ENCODE data around the gene MMP1.

Gene MMP1

DNA sequence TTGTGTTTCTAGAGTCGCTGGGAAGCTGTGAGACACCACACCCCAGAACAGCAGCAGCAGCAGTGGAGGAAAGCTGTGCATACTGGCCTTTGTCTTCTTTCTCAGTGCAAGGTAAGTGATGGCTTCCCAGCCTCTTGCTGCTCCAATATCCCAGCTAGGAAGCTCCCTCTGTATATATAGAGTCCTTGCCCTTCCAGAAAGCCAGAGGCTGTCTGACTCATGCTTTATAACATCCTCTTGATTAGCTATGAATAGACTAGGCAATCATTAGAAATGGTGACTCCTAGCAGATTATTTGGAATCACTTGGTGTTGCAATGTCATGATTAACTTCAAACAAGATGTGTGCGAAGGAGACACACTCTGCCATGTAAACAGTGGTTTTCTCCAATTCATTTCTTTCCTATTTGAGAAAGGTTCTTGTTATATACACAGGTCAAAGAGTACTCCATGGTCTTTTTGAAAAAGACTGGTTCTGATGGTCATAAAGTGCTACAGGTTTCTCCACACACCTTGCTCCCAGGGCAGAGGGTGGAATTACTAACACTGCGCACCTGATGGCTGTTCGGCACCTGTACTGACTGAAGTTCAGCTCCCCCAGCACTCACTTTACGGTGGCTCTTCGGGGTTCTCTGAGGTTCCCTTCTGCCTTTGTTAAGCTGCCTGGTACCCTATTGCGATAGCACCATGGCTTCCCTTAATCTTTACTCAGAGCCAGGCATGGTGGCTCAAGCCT is at the start of gene MMP1:
TSS of gene MMP1 (minus strand) at position 149 of the 735 bp plus-strand sequence. CDS start at position 81, 68 bp downstream.
- DNase-seq (ENCODE audit: low spot score): no peak

DNA sequence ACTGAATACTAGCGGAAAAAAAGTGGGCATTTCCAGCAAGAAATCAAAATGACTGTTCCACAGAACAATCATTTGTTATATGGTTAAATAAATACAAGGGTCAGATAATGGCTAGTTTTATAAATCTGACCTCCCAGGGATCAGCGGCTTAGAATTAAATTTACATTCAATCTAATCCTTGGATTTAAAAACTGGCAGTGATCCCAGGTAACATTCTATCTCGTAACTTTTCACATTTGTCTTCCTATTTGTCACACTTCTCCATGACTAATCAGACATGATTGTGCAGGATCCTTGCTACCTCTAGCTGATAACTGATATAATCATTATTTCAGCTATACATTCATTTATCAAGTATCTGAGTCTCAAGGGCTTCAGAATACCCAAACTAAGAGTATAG is 48.3 kb upstream of the MMP1 start:
- no peak for DNase-seq (ENCODE audit: low spot score)

DNA sequence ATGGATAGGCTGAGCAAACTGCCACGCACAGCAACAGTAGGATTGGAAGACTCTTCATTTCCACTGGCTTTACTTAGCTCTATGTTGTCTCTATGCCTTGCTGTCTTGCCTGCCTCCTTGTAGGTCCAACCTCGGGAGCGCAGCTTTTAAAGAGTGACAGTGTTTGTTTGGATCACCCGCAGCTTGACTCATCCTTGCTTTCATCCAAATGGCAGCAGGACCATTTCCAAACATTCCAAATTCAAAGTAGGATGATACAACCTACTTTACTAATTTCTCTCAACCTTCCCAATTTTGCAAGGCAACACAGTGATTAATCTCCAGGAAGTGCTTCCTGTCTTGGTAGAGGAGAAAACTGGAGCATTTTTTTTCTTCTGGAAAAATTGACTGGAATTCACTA is 45.5 kb upstream of the MMP1 start, which contains the start of gene MMP3:
TSS of gene MMP3 (minus strand) at position 121 of the 400 bp plus-strand sequence. CDS start at position 58, 63 bp downstream.
- DNase-seq (ENCODE audit: low spot score): no peak

DNA sequence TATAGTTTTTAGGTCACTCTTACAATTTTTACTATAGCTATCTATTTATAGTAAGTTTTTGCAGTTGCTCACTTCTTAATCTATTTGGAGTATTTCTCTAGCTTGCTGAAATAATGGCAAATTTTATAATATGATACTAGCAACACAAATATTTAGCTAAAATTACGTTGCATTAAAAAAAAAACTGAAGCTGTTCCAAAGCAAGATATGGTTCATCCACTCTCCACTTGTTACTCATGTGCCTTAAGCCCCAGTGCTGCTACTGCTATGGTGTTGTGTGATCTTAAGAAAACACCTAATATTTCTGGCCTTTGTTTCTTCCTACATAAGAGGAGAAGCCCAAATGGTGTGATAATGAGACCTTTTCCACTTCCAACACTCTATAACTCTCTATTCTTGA is 45.0 kb upstream of the MMP1 start:
- DNase-seq (ENCODE audit: low spot score): no peak

DNA sequence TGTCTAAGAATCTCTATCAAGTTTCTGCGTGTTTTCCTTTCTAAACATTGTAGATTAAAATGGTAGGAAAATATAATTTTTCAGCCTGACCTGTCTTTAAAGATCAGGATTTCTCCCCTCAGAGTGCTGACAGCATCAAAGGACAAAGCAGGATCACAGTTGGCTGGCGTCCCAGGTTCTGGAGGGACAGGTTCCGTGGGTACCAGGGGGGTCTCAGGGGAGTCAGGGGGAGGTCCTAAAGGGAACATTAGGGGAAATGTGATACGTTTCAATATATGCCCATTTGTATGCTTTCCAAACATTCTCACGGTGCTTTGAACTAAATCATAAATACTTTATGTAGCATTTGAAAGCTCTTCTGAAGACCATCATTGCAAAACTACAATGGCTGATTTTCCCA is 42.1 kb upstream of the MMP1 start:
- no peak for DNase-seq (ENCODE audit: low spot score)

GRCh38 chr11:102837646-102838045 is 39.7 kb upstream of the MMP1 start:
- no peak for DNase-seq (ENCODE audit: low spot score)

GRCh38 chr11:102837156-102837555 is 39.2 kb upstream of the MMP1 start:
- DNase-seq (ENCODE audit: low spot score): no peak

- DNase-seq (ENCODE audit: low spot score): peak; percentile 20
Measured at GRCh38 chr11:102836290-102836875, 38.4 kb upstream of the MMP1 start.

DNA sequence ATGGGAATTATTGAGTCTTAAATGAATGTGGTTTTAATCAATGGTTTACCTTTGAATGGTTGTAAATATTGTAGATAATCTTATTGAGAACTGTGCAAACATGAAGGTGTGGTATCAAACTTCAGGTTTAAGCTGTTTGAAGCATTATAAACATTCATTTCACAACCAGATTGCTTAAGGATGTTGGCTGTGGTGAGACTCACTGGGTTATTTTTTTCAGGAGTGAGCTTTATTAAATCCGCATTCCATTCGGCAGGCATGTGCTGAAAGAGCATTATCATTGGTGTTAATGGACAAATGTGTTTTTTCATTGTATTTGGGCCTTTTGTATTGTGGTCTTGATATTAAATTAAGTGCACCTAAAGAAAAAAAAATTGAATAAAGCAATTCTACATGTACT is 35.8 kb upstream of the MMP1 start:
- no peak for DNase-seq (ENCODE audit: low spot score)

GRCh38 chr11:102832612-102833011 is 34.7 kb upstream of the MMP1 start:
- no peak for DNase-seq (ENCODE audit: low spot score)

DNA sequence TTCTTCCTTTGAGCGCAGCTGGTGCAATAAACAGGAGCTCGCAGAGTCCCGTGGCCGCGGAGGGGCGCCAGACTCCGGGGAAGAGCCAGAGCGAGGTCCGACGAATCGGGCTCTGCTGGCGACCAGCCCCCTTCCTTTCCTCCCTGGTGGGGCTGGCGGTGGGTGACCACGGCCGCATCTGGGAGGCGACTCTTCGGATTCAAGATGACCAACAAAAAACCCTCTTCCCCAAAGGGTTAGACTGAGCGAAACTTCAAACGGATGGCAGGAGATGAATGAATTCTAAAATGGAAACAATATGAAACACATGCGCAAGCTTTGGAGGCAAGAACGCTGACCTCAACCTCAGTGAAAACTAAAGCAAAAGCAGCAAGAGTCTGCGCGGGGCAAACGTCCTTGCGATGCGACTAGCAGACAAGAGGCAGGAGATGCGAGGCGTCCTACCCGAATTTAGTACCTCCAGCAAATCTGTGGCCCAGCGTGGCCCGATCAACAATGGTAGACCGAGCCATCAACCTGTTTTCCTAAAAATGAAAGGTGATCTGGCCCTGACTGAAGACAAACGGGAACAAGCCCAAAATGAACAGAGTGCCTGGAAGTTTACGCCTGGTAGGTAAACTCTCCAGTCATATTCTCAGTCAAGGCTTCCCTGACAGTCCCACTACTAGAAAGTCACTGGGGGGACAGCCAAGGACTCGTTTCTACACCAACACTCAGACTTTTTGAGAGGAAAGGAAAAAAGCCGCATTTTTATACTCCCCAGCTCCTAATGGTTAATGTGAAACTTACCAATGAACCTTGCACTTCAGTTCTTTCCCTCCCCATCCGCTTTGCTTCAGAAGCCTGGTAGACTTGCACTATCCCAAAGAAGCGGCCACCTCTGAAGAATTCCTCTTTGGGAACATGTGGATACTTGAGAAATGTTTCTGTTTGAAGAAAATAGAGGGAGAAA is 33.8 kb upstream of the MMP1 start:
- DNase-seq (ENCODE audit: low spot score): no peak

GRCh38 chr11:102831128-102831488 is 33.1 kb upstream of the MMP1 start:
- no peak for DNase-seq (ENCODE audit: low spot score)

GRCh38 chr11:102830001-102830727 is 32.2 kb upstream of the MMP1 start:
- DNase-seq (ENCODE audit: low spot score): no peak

DNA sequence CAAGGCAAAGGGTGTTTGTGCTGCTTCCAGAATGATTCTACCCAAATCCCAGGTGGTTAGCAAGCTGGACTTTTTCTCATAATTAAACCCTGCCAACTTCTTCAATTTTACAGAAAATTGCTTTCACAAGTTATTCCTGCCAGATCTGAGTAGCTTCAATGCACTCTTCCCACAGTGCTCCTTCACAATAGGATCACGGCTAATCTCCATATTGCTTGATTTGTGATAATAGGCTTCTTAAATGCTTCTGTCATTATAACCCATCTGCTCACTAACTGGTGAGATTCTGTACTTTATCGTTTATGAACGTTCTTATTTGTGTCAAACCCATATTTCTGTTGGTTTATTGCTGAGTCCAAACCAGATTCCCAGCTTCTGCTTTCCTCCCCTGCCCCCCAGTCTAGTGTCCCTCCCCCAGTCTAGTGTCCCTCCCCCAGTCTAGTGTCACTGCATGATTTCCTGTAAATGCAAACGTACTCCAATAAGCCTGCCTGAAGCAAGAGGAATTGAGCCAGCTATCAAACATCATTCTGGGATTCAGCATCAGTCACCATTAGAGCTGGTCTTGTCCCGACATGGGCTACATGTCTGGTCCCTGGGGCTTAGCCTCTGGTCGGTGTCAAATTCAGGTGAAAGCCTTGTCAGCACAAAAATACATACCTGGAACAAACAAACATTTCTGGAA is 31.5 kb upstream of the MMP1 start:
- no peak for DNase-seq (ENCODE audit: low spot score)

DNA sequence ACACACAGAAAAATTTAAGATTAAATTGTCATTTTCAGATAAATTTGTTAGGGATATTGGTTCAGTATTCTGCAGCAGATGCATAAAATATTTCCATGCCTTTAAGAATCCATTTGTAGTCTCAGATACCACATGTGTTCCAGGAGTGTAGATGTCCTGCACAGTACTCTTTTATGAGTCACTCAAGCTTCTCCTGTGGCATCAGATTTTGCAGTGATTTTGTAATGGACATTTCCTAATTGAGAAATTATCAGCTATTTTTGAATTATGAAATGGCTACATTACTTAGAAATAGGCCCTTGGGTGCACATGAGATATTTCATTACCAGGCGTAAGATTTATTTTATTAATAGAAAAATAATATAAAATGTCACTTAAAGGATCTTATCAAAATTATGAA is 26.6 kb upstream of the MMP1 start:
- no peak for DNase-seq (ENCODE audit: low spot score)

DNA sequence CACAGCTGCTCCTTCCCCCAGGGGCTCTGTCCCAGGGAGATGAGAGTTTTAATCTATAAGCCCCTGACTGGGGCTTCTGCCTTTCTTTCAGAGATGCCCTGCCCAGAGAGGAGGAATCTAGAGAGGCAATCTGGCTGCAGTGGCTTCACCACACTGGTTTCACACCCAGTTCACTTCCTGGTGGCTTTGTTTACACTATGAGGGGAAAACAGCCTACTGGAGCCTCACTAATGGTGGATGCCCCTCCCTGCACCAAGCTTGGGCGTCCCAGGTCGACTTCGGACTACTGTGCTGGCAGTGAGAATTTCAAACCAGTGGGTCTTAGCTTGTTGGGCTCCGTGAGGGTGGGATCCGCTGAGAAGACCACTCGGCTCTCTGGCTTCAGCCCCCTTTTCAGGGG is 21.5 kb upstream of the MMP1 start:
- DNase-seq (ENCODE audit: low spot score): no peak

- no peak for DNase-seq (ENCODE audit: low spot score)
Measured at GRCh38 chr11:102813484-102813883, 15.5 kb upstream of the MMP1 start.

DNA sequence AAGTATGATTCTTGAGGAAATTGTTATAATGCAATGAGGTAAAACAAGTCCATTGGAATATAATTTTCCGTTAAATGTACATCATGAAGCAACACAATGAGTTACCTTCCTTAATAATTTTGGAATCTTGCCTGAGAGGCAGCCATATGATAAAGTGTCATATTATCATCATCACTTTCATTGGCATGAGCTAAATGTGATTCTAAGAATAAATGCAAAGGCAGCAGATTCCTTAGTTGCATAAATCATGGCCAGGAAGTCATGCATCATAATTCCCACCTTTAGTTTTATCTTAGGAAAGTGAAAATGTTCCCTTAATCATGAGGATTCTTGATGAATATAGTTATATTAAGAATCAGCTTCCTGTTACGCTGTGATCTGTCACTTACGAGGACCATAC is 14.2 kb upstream of the MMP1 start:
- no peak for DNase-seq (ENCODE audit: low spot score)

DNA sequence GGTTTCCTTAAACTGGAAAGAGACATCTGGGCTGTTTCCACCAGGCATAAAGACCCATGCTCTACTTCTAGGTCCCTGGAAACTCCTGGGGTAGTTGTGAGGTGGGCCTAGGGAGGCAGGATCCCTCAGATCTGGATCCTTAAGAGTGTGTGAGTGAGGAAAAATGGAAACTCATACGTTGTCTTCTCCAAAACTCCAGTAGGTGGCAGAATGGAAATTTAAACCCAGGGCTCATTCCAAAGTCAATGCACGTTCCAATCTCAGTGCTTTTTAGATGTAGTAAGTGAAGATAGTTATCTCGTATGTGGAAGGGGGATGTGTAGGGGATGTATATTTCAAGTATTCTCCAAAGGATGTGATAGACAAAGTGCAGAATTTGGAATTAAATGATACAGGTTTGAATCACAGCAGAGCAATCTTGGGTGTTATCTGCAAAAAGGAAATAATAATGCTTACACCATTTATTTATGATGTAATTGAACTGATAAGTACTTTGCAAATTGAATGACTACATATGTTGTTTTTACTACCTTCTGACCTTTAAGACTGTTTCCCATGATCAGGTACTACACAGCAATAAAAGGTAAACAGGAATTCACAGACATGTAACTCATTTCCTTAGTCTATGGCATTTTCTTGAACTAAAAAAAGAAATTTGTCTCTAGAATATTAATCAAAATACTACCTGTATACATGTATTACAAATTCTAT is 13.1 kb upstream of the MMP1 start:
- DNase-seq (ENCODE audit: low spot score): peak; percentile 54

- no peak for DNase-seq (ENCODE audit: low spot score)
Measured at GRCh38 chr11:102809971-102810370, 12.0 kb upstream of the MMP1 start.

DNA sequence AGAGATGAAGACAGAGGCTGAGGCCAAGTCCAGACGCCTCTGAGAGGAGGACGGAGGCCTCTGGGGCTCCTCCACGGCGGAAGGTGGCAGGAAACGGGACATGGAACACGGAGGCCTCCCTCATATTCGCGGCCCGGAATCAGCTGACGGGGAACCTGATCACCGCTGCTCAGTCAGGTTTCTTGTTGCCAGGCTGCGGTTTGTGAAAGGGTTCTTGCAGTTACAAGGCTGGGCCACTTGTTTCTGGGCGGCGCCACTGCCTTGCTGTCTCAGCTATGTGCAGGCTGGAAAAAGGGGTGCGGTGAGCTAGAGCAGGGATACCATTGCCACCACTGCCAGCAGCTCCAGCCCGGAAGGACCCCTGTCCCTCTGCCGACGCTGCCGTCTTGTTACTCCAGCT is 10.0 kb upstream of the MMP1 start:
- DNase-seq (ENCODE audit: low spot score): peak; percentile 58
